Muscle of arm (tissue), 12 donors: ENCODE data around the gene SEMA3E. TPM values are rescaled to one million over a fixed set of nuclear protein-coding genes. Genes with fewer than 3 reads are reported as not detected.
A peak's percentile ranks its signal among the peaks of the same experiment; 100 is the strongest.

ENCODE experiments used
- DNase-seq: peaks from one replicate; pipeline ENCODE4 v3.0.0-alpha.2; 2013
- polyA plus RNA-seq, 12 donors: library from polyadenylated mRNA; unstranded; fragments of 120-200 nt; gene quantifications; one replicate each; pipeline ENCODE4 v1.2.1, GENCODE V29; 2013; ENCODE audit not compliant: insufficient read length in 12 of 12

The SEMA3E gene
- polyA plus RNA-seq, 12 donors: 2.3 to 6.4 (median 4.9) TPM; not detected in 1

DNA sequence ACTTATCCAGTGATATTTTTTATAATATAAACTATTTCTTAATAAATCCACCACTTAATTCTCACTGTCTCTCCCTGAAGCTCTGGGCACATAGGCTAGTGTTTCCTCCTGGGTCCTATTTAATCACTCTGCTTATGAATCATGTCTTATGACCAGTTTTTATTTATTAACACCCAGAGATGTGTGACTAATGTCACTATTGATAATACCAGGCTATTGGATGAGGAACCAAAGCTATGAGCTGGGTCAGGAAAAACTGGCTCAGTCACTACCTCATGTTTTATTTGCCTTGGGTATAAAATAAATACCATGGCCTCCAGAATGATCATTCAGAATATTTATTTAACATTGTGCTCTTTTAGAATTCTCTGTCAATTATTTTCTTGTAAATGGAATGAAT lies 5.2 kb downstream of the SEMA3E start:
- no peak for DNase-seq

DNA sequence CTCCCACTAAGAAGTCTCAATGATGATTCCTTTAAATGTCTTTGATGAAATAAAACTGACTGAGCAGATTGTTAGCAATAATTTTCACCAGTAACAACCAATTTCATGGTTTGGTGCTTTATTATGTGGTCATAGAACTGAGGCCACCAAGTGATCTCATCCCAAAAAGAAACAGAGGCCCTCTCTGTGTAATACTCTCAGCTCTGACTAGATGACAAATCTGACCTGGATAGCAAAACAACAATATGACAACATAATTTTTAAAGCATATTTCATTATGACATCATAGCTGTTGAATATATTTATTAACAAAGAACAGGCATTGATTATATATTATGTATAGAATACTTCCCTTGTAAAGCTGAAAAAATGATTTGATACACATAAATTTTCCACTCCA lies 5.9 kb downstream of the SEMA3E start:
- DNase-seq: no peak

DNA sequence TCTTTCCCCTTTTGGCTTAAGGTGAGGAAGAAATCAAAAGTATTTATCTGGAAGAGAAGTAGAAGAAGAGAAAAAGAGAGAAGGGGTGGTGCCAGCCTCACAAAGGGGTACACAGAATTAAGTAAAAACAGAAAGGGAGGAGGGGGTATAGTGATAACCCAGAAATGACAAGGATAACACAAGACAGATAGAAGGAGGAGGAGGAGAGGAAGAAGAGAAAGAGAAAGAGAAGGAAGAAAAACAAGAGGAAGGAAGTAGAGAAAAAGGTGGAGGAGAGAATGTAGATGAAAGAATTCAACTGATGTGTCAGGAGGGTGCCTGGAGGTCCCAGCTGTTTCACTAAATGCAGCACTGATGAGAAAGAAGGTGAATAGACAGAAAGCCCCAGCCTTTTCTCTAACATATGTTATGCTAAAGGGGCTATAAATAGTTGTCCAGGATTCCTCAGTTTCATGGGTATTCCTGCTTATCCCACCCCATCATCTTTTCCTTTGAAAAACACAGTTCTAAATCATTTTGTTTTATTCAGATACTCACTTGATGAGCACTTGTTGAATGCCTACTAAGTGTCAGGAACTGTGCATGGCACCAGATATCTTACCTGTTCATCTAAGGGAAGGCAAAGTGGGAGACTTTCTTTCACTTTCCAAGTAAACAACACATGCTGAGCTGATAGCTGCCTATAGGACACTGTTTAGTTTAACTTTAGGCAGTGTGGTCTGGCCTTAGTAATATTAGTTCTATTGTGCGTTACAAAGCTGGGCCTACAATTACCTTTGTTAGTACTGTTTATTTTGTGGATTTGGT lies 8.0 kb downstream of the SEMA3E start:
- no peak for DNase-seq

DNA sequence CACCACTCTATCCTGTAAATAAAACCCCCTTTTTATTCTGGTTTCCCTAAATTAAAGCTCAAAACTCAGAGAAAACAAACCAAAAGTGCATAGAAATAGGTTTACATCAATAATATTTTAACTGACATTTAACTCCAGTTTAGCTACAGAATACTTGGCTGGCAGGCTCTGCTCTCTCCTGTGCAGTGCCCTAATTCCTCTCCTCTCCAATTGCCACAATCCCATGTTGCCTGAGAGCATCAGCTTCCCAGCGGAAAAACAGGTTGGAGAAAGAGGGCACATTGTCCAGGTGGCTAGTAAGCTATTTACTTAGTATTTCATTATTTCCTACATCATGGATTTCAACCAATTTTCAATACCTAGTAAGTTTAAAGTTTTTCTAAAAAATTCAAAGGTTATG lies 8.7 kb downstream of the SEMA3E start:
- no peak for DNase-seq

DNA sequence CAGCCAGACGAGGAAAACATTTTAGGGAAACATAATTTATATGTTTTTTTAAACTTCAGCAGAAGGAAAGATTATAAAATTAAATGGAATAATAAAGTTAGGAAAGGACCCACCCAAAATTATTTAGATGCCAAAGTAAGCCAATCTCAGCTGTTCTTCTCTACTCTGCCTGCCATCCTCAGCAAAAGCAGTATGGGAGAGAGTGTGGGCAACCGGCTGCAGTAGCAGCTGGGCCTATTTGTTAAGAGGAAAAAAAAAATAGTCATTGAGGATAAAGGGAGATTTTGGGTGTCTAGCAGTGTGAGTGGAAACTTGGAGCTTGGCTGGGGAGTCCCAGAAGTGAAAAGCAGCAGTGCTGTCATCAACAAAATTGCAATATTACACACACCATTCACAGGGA lies 15.4 kb downstream of the SEMA3E start:
- DNase-seq: no peak

DNA sequence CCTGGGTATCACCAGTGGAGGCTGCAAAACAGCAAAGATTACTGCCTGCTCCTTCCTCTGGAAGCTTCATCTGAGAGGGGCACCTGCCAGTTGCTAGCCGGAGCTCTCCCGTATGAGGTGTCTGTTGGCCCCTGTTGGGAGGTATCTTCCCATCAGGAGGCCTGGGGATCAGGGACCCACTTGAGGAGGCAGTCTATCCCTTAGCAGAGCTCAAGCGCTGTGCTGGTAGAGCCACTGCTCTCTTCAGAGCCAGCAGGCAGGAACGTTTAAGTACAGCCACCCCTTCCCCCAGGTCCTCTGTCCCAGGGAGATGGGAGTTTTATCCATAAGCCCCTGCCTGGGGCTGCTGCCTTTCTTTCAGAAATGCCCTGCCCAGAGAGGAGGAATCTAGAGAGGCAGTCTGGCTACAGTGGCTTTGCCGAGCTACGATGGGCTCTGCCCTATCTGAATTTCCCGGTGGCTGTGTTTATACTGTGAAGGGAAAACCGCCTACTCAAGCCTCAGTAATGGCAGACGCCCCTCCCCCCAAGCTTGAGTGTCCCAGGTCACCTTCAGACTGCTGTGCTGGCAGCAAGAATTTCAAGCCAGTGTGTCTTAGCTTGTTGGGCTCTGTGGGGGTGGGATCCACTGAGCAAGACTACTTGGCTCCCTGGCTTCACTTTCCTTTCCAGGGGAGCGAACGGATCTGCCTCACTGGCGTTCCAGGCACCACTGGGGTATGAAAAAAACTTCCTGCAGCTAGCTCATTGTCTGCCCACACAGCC lies 19.6 kb downstream of the SEMA3E start:
- DNase-seq: no peak

DNA sequence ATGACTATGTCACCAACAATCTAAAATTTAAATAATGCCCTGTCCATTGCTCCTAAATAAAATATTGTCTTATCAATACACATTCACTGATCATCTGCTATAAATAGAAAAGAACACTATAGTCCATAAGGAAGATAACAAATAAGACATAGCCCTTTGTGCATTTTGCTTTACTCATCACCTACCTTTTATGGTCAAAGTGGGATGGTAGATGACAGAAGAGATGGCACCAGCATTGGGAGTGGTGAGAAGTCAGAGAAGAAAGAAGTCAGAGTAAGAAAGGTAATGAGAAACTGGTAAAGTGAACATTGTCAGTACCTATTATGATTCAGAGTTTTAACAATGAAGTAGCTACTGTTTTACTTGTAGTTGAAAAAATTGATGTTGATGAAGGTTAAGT lies 31.1 kb downstream of the SEMA3E start:
- no peak for DNase-seq

DNA sequence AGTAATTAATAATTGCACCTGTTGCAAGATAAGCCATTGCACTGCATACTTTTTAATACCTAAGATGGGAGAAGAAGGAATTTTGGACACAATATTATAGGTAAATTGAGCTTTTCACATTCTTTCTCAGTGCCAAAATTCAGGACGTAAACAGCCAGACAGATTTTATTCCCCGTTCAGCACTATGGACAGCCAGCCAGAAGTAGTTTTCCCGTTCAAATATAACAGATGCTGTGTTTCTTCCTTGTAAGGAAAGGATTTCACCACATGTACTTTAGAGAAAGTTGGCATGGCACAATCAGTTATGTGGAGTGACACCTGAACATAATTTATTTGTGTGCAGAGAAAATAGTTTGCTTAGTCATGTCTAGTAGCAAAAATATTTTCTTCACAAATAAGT lies 34.8 kb downstream of the SEMA3E start:
- peak; percentile 4 for DNase-seq

DNA sequence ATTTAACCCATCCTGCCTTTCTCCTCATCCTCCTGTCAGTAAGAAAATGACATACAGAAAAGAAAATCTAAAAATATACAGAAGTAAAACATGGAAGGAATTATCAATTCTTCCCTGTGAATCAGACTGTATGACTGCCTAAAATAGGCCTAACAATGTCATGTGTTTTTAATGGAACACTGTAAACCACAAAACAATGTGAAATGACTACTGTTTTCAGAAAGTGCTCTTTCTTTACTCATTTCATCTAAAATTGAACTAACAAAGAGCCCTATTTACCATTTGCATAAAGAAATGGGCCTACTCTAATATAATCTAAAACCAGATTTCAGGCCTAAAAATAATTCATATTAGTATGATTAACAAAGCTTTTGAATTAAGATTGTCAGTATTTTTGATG lies 35.7 kb downstream of the SEMA3E start:
- DNase-seq: no peak

DNA sequence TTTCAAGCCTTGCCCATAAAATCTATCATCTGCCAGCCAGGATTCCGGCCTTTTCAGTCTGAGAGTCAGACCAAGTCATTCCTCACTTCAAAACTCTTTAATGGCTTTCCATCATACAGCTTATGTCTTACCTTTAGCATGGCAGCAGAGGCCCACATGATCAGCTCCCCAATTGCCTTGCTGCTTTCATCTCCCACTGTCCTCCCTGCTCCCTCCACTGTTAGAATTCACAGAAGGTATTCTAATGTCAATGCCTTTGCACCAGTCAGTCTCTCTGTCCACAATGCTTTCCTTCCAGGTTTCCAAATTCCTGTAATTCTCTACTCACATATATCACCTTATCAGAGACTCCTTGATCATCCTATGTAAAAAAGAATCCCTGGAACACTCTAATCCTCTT lies 37.2 kb downstream of the SEMA3E start:
- DNase-seq: no peak

DNA sequence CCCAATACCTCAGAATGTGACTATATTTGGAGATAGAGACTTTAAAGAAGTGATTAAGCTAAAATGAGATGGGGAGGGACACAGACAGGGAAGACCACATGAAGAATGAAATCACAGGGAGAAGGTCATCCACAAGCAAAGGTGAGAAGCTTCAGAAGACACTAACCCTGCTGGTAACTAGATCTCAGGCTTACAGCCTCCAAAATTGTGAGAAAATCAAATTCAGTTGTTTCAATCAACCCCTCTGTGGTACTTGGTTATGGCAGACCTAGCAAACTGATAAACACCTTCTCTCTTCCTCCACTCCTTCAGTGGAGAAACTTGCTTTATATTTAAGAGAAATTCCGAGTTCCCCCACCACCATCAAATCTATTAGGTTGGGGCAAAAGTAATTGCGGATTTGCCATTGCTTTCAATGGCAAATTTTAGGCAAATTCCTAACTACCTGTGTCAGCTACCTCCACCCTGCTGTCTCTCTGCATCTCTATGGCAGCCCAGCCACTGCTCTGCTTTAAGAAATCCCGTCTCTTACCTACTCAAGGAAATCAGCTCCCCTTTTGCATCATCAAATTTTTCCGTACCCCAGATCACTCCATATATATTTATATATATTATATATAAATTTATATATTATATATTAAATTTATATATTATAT lies 38.2 kb downstream of the SEMA3E start:
- no peak for DNase-seq

DNA sequence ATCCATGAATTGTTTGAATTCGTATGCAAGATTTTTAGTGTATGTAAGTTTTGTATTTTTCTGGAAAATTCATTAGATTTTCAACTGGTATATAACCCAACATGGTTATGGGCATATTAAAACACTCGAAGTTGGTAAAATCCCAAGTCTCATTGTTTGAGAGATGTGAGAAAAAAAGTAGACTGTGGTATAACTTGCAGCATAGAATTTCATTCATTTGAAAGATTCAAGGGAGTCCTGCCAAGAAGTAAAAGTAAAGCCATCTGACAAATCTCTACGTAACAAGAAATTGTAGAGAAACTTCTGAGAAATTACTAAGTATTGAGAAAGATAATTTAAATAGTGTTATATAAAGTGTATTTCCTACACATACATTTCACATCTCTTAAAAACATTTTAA lies 40.2 kb downstream of the SEMA3E start:
- no peak for DNase-seq

DNA sequence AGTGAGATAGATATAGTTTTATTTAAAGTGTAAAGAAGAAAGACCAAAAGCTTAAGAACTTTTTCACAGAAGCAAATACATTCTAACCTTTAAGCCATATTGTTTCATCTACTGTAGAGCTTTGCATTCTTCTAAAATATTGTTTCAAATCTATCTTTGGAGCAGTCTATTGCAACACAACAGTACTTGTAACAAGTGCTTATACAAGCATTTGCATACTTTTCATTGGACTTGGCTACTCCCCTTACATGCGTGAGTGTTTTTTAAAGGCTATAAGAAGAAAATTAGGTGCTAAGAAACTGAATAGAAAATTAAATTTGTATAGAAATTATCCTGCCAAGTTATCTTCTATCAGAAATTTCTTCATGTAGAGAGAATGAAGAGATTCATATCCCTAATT lies 45.3 kb downstream of the SEMA3E start:
- no peak for DNase-seq

DNA sequence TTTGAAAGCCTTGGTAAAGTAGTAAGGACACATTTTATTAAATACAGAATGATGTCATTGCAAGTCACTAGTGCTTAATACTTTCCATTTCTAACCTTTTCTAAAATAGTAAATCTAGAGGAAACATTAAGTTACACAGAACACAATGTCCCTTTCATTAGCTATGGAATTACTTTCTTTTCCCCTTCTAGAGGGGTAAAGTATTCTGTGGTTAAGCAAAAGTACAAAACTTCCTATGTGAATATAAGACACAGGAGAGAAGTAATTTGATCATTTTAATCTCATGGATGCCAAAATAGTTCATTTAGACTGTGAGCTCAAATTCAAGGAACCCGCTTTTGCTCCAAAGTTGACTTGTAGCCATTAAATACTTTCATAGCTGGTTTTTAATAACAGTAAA lies 49.8 kb downstream of the SEMA3E start:
- no peak for DNase-seq

DNA sequence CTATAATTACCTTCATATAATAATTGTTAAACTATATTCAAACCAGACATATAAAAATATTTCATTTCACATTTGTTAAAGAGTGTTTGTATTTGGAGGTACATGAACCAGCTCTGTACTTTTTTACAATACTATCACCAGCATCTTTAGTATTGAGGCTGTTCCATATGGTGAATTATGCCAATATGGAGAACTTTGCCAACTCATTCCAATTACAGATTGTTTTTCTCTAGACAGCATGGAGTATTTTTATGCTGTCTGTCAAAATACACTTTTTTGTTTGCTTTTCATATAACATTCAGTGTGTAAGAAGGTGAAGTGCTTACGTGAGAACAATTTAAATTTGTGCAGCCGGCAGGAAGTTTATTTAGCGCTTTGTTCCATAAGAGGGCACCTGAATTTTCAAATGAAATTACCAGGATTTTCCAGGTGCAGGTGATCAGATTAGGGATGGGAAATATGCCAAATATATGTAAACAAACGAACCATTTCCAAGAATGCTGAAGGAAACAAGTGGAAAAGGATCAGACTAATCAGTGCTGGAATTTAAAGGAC lies 54.9 kb downstream of the SEMA3E start:
- no peak for DNase-seq

DNA sequence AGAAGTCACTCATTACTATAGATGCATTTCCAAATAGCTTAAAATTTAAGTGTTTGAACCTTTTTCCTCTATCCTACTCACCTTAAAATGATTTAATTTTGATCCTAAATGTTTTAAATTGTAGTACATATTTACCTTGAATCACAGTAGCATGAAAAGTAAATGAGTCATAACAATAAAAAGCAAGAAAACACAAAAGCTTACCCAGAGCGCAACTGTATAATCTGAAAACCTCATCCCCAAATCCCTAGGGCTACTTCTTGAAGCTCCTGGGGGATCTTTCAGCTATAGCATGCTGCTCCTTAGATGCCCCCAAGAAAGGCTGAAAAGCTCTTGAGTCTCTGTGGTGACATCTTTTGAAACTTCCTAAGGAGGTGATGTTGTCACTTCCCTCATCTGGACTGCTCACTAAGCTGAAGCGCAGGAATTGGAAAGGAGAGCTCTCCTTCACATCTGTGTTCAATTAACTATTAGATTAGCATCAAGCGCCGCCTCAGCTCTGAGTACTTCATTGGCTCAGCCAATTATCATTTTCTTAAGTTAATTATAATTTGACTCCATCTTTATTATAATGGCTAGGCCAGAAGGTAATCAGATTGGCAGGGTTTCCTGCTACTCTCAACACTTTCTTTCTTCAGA lies 60.2 kb downstream of the SEMA3E start:
- DNase-seq: no peak

DNA sequence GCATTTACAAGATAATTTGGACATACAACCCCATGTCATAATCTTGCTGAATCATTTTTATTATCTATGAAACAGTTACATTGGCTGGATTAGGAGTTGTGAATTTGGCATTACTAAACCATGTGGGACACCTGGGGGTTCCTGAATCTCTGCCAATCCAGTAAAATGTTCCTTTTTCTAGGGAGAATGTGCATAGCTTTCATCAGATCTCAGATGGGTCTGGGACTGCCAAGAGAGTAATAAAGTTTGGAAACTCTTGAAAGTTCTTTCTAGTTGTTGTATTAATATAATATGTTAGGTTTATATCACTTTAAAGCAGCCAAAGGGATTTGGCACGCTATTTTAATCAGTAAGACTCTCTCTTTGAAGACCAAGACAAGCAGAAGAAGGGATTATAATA lies 62.7 kb downstream of the SEMA3E start:
- no peak for DNase-seq

DNA sequence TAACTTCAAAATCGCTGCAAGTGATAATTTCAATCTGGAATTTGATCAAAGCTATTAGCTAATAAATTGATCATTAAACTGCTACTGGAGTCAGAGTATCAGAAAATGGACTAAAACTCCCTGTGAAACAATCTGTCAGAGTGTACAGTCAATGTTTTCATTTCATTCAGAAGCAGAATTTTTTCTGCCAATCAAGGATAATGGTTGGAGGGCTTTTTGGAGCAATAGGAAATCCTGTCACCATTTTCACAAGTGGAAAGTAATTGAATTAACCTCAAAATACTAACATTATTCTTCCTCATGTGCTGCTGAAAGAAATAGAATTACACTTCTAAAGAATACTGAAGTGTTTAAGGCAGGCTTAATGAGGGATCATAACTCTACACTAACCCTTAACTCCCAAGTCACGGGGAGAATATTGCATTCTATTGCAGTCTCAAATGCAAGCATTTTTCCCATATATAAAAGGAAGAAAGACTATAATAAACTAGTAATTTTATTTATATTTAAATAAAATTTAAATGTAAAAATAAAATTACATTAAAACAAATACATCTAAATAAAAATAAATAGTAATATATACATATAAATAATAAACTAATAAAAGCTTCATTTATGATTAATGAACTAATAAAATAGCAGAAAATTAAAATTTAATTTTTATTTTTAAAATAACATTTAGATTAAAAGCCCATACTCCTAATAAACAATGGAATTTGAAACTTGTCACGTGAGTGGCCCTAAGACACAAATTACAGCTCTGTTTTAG lies 67.1 kb downstream of the SEMA3E start:
- no peak for DNase-seq

DNA sequence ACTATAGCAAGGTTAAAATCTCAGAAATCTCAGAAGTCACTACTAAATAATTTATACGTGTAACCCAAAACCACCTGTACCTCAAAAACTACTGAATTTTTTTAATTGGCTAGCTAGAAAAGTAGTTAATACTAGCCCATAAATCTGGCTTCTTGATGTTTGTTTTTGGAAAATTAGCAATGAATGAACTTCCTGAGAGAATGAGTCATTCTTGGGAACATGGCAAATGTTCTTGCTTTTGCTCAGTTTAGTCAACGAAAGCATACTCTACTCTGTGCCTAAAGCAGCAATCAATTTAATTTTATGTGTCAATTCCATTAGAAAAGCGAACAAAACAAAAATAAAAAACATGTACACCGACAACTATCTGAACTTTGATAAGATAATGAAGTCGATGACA lies 69.2 kb downstream of the SEMA3E start:
- no peak for DNase-seq

DNA sequence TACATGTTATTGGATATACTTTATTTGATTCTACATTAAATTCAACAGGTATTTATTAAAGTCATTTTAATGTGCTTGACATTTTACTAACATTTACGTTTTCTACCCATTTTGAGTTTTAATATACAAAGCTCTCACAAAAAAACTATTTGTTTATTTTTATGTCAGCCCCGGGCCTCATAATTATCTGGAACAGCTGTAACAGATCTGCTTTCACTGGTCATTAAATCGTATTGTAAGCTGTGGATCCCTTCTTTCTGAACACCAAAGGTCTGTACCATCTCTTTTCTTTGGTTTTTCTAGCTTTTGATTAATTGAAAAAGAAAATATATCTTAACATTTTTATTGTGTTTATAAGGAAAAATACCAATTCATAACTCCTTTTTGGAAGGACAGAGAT lies 73.5 kb downstream of the SEMA3E start:
- DNase-seq: no peak

DNA sequence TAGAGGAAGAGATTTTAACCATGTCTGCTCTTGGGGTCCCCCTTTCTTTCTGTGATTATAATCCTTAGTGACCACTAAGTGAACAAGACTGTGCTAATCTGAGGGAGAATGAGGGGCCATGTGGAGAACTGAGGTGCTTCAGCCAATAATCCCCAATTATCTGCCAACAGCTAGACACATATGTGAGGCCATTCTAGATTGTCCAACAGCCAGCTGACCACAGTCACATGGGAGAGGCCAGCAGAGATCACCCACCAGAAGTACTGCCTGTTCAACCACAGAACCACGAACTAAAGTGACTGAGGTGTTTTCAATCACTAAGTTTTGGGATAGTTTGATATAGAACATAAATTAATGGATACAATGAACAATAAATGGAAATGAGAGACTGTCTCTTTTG lies 74.3 kb downstream of the SEMA3E start:
- DNase-seq: no peak
